PFSK-1 (cell line): Measurements from ENCODE around the gene RETREG1.

Source experiments
- FOXP2 ChIP-seq: optimal IDR thresholded peaks from 2 replicates; pipeline ENCODE3; 2011; ENCODE audit warnings: borderline replicate concordance, control low read depth, inconsistent platforms; ENCODE audit not compliant: insufficient read depth; ENCODE audit errors: extremely low read length, extremely low read depth
- POLR2AphosphoS5 ChIP-seq: IDR thresholded peaks from 2 replicates; pipeline ENCODE4 v1.6.1; 2012; ENCODE audit warnings: low read depth, mild to moderate bottlenecking, control low read depth, low read length, moderate library complexity
- REST ChIP-seq, 2 experiments: IDR thresholded peaks; 2 replicates each; pipeline versions ENCODE4 v1.6.1 to v1.8.0; 2011 to 2012; ENCODE audit warnings: low read depth in 2 of 2, low read length in 2 of 2, control low read depth in 1 of 2, inconsistent platforms in 1 of 2, mild to moderate bottlenecking in 1 of 2, moderate library complexity in 1 of 2; ENCODE audit not compliant: insufficient read depth in 1 of 2
- SIN3A ChIP-seq: IDR thresholded peaks from 2 replicates; pipeline ENCODE4 v1.6.1; 2012; ENCODE audit warnings: mild to moderate bottlenecking, low read length, moderate library complexity, borderline replicate concordance; ENCODE audit not compliant: insufficient read depth
- TAF1 ChIP-seq: IDR thresholded peaks from 2 replicates; pipeline ENCODE4 v1.6.1; 2012; ENCODE audit warnings: low read length, control low read depth, borderline replicate concordance; ENCODE audit not compliant: insufficient read depth

RETREG1 gene

GRCh38 chr5:16497546-16497945, 119.3 kb downstream of the RETREG1 start:
- TF ChIP-seq POLR2AphosphoS5 (no peak), SIN3A (no peak), FOXP2 (no peak), TAF1 (no peak), REST (IDR thresholded peaks at IDR 0.05; ENCODE audit: insufficient read depth in 1 of 2, low read depth in 2 of 2, low read length in 2 of 2) (no peak)

- TF ChIP-seq SIN3A = no peak
- TF ChIP-seq FOXP2 = no peak
- TF ChIP-seq REST (IDR thresholded peaks at IDR 0.05; ENCODE audit: insufficient read depth in 1 of 2, low read depth in 2 of 2, low read length in 2 of 2) = no peak
- no peak for TF ChIP-seq POLR2AphosphoS5
- no peak for TF ChIP-seq TAF1
Observed at GRCh38 chr5:16493261-16493660, 123.5 kb downstream of the RETREG1 start.

GRCh38 chr5:16492398-16493140, 124.2 kb downstream of the RETREG1 start:
- no peak for TF ChIP-seq SIN3A
- TF ChIP-seq REST (IDR thresholded peaks at IDR 0.05; ENCODE audit: insufficient read depth in 1 of 2, low read depth in 2 of 2, low read length in 2 of 2) = no peak
- no peak for TF ChIP-seq TAF1
- TF ChIP-seq FOXP2 = no peak
- TF ChIP-seq POLR2AphosphoS5 = no peak

GRCh38 chr5:16490911-16491310, 125.9 kb downstream of the RETREG1 start:
- no peak for TF ChIP-seq FOXP2
- no peak for TF ChIP-seq SIN3A
- no peak for TF ChIP-seq TAF1
- no peak for TF ChIP-seq POLR2AphosphoS5
- TF ChIP-seq REST (IDR thresholded peaks at IDR 0.05; ENCODE audit: insufficient read depth in 1 of 2, low read depth in 2 of 2, low read length in 2 of 2) = no peak

GRCh38 chr5:16489322-16489791, 127.4 kb downstream of the RETREG1 start:
- TF ChIP-seq POLR2AphosphoS5 (no peak), FOXP2 (no peak), TAF1 (no peak), REST (IDR thresholded peaks at IDR 0.05; ENCODE audit: insufficient read depth in 1 of 2, low read depth in 2 of 2, low read length in 2 of 2) (no peak), SIN3A (no peak)
